Activated CD4-positive, alpha-beta T cell treated with anti-CD3 and anti-CD28 coated beads, Interleukin-2, amount 10 ng/mL, durations not matched to agents 24 days and 14 days (primary cell): ENCODE results near the gene HLA-DMB. TPM values are rescaled to one million over a fixed set of nuclear protein-coding genes. Genes with fewer than 3 reads are reported as not detected.
A peak's percentile ranks its signal among the peaks of the same experiment; 100 is the strongest.
"Not testable (repeated sequence)": the region's sequence is repeated elsewhere in the genome, so short reads cannot be mapped to it uniquely, and the experiment has no call there.

Source experiments
- DNase-seq: peaks from one replicate; pipeline ENCODE4 v3.0.0; 2022
- H3K27ac Mint-ChIP-seq: one replicate; pipeline ENCODE4 v1.8.0; 2022; ENCODE audit warnings: mild to moderate bottlenecking, mixed read lengths
- H3K27me3 Mint-ChIP-seq: one replicate; pipeline ENCODE4 v1.8.0; 2022; ENCODE audit warnings: mixed read lengths
- H3K36me3 Mint-ChIP-seq: one replicate; pipeline ENCODE4 v1.8.0; 2022; ENCODE audit warnings: low read depth, mild to moderate bottlenecking, mixed read lengths
- H3K4me1 Mint-ChIP-seq: one replicate; pipeline ENCODE4 v1.8.0; 2021; ENCODE audit warnings: mixed read lengths
- H3K4me3 Mint-ChIP-seq: one replicate; pipeline ENCODE4 v1.8.0; 2022; ENCODE audit warnings: mild to moderate bottlenecking, moderate library complexity, mixed read lengths
- H3K9me3 Mint-ChIP-seq: one replicate; pipeline ENCODE4 v1.8.0; 2021; ENCODE audit warnings: mixed read lengths
- intact Hi-C: fragments of 100-400 bp; cut with micrococcal nuclease; formaldehyde crosslinking; loops from one replicate; pipeline ENCODE4 v1.15.1; 2023
- total RNA-seq: library from RNA; stranded (reverse); gene quantifications from 2 replicates; pipeline ENCODE4 v1.2.3, GENCODE V29; 2022

The HLA-DMB gene
- total RNA-seq, 1 donor from 2014 or later: 0.75 TPM

GRCh38 chr6:32952817-32953739 lies 12.2 kb upstream of the HLA-DMB start, which contains the start of gene HLA-DMA:
Gene HLA-DMA (minus strand): TSS chr6:32953097. CDS start chr6:32953036, 61 bp downstream.
- peaks cover 49% of the 10 kb centered on the region for H3K4me1 Mint-ChIP-seq
- peak within 1 kb of the TSS; percentile 84 for H3K4me3 Mint-ChIP-seq
- peaks cover 1% of the 10 kb centered on the region for H3K36me3 Mint-ChIP-seq
- no peaks in the 10 kb centered on the region for H3K9me3 Mint-ChIP-seq
- peak within 1 kb of the TSS; percentile 77 for H3K27ac Mint-ChIP-seq
- DNase-seq: peak; percentile 94
- intact Hi-C loops: loop anchor here (1.0 to 2.0 kb wide), 4 partner anchors 9 to 68 kb away; no protein-coding TSS in a partner anchor
- H3K27me3 Mint-ChIP-seq: no peaks in the 10 kb centered on the region

DNA sequence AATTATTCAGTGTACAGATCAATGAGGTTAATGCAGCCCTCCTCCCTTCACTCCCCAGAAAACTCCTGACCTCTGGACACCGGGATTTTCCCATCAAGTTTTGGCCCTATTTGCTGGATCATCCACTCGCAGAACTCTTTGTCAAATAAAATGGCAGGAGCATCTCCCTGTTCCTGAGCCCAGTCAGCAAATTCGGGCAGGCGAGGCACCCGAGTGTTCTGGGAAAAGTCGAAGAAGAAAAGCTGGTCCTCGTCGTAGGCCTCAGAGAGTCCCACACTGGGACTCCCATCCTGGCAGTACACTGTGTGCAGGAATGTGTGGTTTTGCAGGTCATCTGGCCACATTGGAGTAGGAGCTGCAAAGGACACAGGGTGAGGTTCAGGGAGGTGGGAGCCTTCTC lies 9.6 kb upstream of the HLA-DMB start:
- Mint-ChIP-seq H3K4me1 (peaks cover 47% of the 10 kb centered on the region), H3K27ac (no peak overlapping the region), H3K9me3 (no peaks in the 10 kb centered on the region), H3K36me3 (no peaks in the 10 kb centered on the region), H3K27me3 (no peaks in the 10 kb centered on the region), H3K4me3 (no peak overlapping the region)
- DNase-seq: no peak
- intact Hi-C loops: no loop called here

DNA sequence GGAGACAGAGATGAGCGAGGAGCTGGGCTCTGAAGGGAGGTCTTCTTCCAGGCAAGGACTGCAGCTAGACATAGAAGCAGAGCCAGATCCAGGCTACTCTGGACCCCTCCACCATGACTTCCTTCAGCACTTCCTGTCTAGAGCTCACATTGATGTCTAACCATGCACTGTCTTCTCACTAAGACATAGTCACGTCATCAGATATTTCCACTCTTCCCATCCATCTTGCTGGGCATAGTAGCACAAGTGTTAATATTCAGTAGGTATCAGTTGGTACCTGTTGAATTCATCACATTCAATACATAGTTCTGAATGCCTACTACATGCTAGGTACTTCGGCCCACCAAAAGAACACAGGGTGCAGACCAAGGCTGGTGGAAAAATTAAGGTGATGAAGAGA lies 9.2 kb upstream of the HLA-DMB start:
- Mint-ChIP-seq H3K27me3 (no peaks in the 10 kb centered on the region), H3K4me1 (peaks cover 47% of the 10 kb centered on the region)

DNA sequence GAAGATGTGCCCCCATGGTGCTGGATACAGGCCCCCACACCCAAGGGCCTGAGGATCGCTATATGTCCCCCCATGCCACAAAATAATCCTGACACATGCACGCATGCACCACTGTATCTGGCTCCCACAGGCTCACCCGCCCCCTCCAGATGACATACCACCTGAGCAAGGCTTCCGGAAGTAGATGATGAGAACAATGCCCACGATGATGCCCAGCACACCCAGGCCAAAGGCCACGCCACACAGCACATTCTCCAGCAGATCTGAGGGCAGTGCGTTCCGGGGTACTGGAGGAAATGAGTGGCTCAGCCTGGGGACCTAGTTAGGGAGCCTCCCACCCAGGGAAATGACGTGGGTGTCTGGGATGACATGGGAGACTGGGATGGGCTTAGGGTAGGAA lies 8.3 kb upstream of the HLA-DMB start:
- no peak overlapping the region for H3K27ac Mint-ChIP-seq
- H3K27me3 Mint-ChIP-seq: no peaks in the 10 kb centered on the region
- H3K4me3 Mint-ChIP-seq: no peak overlapping the region
- peak; percentile 49 for DNase-seq
- H3K9me3 Mint-ChIP-seq: no peaks in the 10 kb centered on the region
- peaks cover 49% of the 10 kb centered on the region for H3K4me1 Mint-ChIP-seq
- intact Hi-C loops: no loop called here
- H3K36me3 Mint-ChIP-seq: no peaks in the 10 kb centered on the region

More for the DNA sequence above, 9.2 kb upstream of the HLA-DMB start:
- Mint-ChIP-seq H3K36me3 (no peaks in the 10 kb centered on the region), H3K4me3 (no peak overlapping the region), H3K9me3 (no peaks in the 10 kb centered on the region), H3K27ac (no peak overlapping the region)
- intact Hi-C loops: no loop called here
- no peak for DNase-seq

DNA sequence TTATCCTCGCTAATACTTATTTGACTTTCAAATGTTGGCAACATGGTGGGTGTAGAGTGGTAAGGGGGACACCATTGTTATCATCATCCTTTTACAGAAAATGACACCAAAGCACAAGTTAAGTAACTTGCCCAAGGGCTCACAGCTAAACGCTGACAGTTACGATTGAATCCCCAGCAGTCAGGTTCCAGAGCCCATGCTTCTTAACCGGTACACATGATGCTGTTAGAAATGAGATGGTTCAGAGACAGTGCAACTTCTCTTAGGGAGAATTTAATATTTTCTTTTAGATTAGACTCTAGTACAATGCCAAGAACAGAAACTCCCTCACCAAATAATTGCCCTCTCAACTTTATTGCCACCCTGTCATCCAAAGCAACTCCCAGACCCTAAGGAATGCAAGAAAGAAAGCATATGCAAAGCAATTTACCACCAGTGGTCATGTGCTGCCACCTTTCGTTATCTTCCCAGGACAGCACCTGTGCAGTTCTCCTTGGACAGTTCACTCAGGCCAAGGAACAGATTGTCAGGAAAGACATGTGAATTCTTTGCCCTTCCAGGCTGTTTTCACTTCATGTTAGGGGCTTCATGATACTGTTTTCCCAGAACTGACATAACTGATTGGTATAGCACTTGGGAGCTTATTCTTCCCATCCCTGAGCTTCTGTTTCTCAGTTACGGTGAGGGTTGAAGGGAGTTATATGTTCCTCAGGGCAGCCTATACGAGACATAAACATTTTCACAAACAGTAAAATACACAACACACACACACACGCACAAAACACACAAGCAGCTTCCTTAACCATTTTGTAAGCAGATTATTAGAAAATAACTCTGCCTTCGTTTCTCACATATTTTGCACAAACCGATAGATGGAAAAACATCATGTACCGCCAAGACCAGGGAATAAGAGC lies 7.0 kb upstream of the HLA-DMB start:
- intact Hi-C loops: no loop called here
- Mint-ChIP-seq H3K4me3 (no peak overlapping the region), H3K9me3 (no peaks in the 10 kb centered on the region), H3K27me3 (no peaks in the 10 kb centered on the region), H3K36me3 (no peaks in the 10 kb centered on the region), H3K27ac (no peak overlapping the region), H3K4me1 (peaks cover 46% of the 10 kb centered on the region)
- DNase-seq: peak; percentile 81

DNA sequence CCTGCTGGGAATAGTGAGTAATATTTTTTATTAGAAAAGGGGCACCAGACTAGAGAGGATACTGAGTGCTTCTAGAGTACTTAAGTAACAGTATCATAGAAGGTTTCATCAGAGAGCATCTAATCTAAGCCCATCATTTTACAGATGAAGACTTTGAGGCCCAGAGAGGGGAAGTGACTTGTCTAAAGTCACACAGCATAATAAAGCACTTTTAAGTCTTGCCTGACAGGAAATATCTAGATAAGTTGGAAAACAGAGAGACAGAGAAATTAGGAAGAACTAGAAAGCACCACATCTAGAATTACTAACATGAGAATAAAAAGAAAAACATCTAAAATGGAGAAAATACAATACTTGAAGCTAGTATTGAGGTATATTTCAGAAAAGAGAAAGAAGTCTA lies 6.1 kb upstream of the HLA-DMB start:
- Mint-ChIP-seq H3K9me3 (no peaks in the 10 kb centered on the region), H3K4me1 (peaks cover 46% of the 10 kb centered on the region), H3K27ac (no peak overlapping the region), H3K36me3 (no peaks in the 10 kb centered on the region), H3K4me3 (no peak overlapping the region), H3K27me3 (no peaks in the 10 kb centered on the region)
- no peak for DNase-seq
- intact Hi-C loops: no loop called here

GRCh38 chr6:32945953-32946352 lies 5.1 kb upstream of the HLA-DMB start:
- Mint-ChIP-seq H3K36me3 (no peaks in the 10 kb centered on the region), H3K4me1 (peaks cover 54% of the 10 kb centered on the region), H3K27me3 (no peaks in the 10 kb centered on the region), H3K4me3 (no peak overlapping the region), H3K9me3 (no peaks in the 10 kb centered on the region), H3K27ac (no peak overlapping the region)
- no peak for DNase-seq
- intact Hi-C loops: no loop called here

GRCh38 chr6:32945108-32945760 lies 4.4 kb upstream of the HLA-DMB start:
- intact Hi-C loops: no loop called here
- H3K36me3 Mint-ChIP-seq: no peaks in the 10 kb centered on the region
- H3K4me1 Mint-ChIP-seq: peaks cover 56% of the 10 kb centered on the region
- no peaks in the 10 kb centered on the region for H3K9me3 Mint-ChIP-seq
- DNase-seq: peak; percentile 54
- peak overlapping the region; percentile 19 for H3K27ac Mint-ChIP-seq
- no peak overlapping the region for H3K4me3 Mint-ChIP-seq
- no peaks in the 10 kb centered on the region for H3K27me3 Mint-ChIP-seq

- peak; percentile 84 for DNase-seq
- intact Hi-C loops: loop anchor here (1.0 kb wide), 1 partner anchor 9 kb away; the partner anchor contains the start of gene HLA-DMA
- no peaks in the 10 kb centered on the region for H3K36me3 Mint-ChIP-seq
- H3K27ac Mint-ChIP-seq: peak overlapping the region; percentile 93
- peaks cover 54% of the 10 kb centered on the region for H3K4me1 Mint-ChIP-seq
- no peaks in the 10 kb centered on the region for H3K9me3 Mint-ChIP-seq
- H3K27me3 Mint-ChIP-seq: no peaks in the 10 kb centered on the region
- peak overlapping the region; percentile 88 for H3K4me3 Mint-ChIP-seq
These were observed 3.2 kb upstream of the HLA-DMB start for GRCh38 chr6:32943864-32944649.

- peak overlapping the region; percentile 88 for H3K4me3 Mint-ChIP-seq
These were observed 1.8 kb upstream of the HLA-DMB start for GRCh38 chr6:32942555-32943123.

GRCh38 chr6:32941214-32941768 lies 463 bp upstream of the HLA-DMB start:
- H3K4me1 Mint-ChIP-seq: peaks cover 53% of the 10 kb centered on the region
- H3K36me3 Mint-ChIP-seq: peaks cover 2% of the 10 kb centered on the region
- peak overlapping the region; percentile 81 for H3K4me3 Mint-ChIP-seq
- peak overlapping the region; percentile 84 for H3K27ac Mint-ChIP-seq
- peaks cover 5% of the 10 kb centered on the region for H3K27me3 Mint-ChIP-seq
- intact Hi-C loops: loop anchor here (1.0 kb wide), 2 partner anchors 26 to 47 kb away; no protein-coding TSS in a partner anchor
- DNase-seq: peak; percentile 84
- H3K9me3 Mint-ChIP-seq: no peaks in the 10 kb centered on the region

More at GRCh38 chr6:32942555-32943123, 1.8 kb upstream of the HLA-DMB start:
- peaks cover 53% of the 10 kb centered on the region for H3K4me1 Mint-ChIP-seq
- DNase-seq, H3K36me3 Mint-ChIP-seq, H3K9me3 Mint-ChIP-seq, H3K27ac Mint-ChIP-seq, intact Hi-C loops, H3K27me3 Mint-ChIP-seq: not testable (repeated sequence)

DNA sequence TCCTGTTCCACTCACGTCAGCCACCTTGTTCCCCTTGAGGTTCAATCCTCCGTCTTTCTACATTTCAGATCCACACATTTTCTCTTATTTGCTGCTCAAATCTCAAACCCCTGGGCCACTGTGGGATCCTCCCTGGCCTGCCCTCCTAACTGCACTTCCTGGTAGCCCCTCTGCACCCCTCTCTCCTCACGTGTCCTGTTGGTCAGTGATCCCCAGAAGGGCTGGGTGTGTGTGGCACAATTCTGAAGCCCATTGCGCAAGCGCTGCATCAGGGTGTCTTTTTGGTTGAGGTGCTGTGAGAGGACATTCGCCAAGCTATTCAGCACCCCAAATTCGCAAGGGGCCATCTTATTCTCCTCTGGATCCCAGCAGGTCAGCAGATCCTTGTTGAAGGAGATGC lies 2.3 kb downstream of the HLA-DMB start:
- intact Hi-C loops: no loop called here
- Mint-ChIP-seq H3K27ac (no peak overlapping the region), H3K36me3 (peaks cover 2% of the 10 kb centered on the region), H3K27me3 (peaks cover 5% of the 10 kb centered on the region), H3K4me1 (peaks cover 34% of the 10 kb centered on the region), H3K4me3 (no peak overlapping the region), H3K9me3 (no peaks in the 10 kb centered on the region)
- peak; percentile 55 for DNase-seq
